ENCODE measurements around the gene GLYATL2.

DNA sequence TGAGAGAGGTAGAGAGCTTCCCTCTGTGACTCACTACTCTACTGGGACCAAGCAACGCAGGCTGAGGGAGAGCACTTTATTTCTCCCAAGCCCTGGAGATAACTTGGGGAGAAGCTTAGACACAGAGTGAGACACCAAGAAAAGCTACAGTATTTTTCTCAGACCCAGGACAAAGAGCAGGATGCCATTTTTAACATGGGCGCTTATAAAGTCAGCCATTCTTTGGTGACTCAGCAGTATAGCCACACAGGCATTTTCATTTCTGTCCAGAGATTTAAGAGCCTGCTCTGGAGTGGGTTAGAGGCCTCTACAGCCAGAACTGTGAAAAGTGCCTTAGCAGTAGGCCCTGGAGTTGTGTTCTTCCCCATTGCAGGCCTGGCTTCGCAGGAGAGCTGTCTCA is 57.8 kb downstream of the GLYATL2 start:
- TF ChIP-seq RAD21 (conservative IDR thresholded peaks at IDR 0.05 in 1 of 2, IDR thresholded peaks at IDR 0.05 in 1 of 2) = no peak
- TF ChIP-seq EP300 (IDR thresholded peaks at IDR 0.05) = no peak
- TF ChIP-seq, protein P1, sequence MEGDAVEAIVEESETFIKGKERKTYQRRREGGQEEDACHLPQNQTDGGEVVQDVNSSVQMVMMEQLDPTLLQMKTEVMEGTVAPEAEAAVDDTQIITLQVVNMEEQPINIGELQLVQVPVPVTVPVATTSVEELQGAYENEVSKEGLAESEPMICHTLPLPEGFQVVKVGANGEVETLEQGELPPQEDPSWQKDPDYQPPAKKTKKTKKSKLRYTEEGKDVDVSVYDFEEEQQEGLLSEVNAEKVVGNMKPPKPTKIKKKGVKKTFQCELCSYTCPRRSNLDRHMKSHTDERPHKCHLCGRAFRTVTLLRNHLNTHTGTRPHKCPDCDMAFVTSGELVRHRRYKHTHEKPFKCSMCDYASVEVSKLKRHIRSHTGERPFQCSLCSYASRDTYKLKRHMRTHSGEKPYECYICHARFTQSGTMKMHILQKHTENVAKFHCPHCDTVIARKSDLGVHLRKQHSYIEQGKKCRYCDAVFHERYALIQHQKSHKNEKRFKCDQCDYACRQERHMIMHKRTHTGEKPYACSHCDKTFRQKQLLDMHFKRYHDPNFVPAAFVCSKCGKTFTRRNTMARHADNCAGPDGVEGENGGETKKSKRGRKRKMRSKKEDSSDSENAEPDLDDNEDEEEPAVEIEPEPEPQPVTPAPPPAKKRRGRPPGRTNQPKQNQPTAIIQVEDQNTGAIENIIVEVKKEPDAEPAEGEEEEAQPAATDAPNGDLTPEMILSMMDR (IDR thresholded peaks at IDR 0.05) = no peak
- TF ChIP-seq, protein P2, sequence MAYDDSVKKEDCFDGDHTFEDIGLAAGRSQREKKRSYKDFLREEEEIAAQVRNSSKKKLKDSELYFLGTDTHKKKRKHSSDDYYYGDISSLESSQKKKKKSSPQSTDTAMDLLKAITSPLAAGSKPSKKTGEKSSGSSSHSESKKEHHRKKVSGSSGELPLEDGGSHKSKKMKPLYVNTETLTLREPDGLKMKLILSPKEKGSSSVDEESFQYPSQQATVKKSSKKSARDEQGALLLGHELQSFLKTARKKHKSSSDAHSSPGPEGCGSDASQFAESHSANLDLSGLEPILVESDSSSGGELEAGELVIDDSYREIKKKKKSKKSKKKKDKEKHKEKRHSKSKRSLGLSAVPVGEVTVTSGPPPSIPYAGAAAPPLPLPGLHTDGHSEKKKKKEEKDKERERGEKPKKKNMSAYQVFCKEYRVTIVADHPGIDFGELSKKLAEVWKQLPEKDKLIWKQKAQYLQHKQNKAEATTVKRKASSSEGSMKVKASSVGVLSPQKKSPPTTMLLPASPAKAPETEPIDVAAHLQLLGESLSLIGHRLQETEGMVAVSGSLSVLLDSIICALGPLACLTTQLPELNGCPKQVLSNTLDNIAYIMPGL (CRISPR knock-in tag; IDR thresholded peaks at IDR 0.05; ENCODE audit: borderline replicate concordance) = no peak
- TF ChIP-seq RCOR1 (IDR thresholded peaks at IDR 0.05; ENCODE audit: low read depth, low read length) = no peak
- no peak for TF ChIP-seq ZFP36 (IDR thresholded peaks at IDR 0.05; ENCODE audit: borderline replicate concordance, partially characterized antibody)
- no peak for TF ChIP-seq SMC3 (IDR thresholded peaks at IDR 0.05)
- TF ChIP-seq KDM1A (IDR thresholded peaks at IDR 0.05; ENCODE audit: low read depth) = no peak
- no peak for TF ChIP-seq EHMT2 (IDR thresholded peaks at IDR 0.05; ENCODE audit: low read depth)
- TF ChIP-seq CHD4 (IDR thresholded peaks at IDR 0.05; ENCODE audit: borderline replicate concordance) = no peak
- TF ChIP-seq, protein P3, sequence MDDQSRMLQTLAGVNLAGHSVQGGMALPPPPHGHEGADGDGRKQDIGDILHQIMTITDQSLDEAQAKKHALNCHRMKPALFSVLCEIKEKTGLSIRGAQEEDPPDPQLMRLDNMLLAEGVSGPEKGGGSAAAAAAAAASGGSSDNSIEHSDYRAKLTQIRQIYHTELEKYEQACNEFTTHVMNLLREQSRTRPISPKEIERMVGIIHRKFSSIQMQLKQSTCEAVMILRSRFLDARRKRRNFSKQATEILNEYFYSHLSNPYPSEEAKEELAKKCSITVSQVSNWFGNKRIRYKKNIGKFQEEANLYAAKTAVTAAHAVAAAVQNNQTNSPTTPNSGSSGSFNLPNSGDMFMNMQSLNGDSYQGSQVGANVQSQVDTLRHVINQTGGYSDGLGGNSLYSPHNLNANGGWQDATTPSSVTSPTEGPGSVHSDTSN (IDR thresholded peaks at IDR 0.05) = no peak

Measured in A549 (cell line).